ENCODE results near the gene RPS29.

The RPS29 gene

GRCh38 chr14:49551569-49551968 is 34.6 kb downstream of the RPS29 start:
- DNase-seq (ENCODE audit: low read depth in 2 of 2) = no peak

GRCh38 chr14:49550286-49551184 is 35.6 kb downstream of the RPS29 start:
- DNase-seq (ENCODE audit: low read depth in 2 of 2) = no peak

- no peak for DNase-seq (ENCODE audit: low read depth in 2 of 2)
Observed at GRCh38 chr14:49549881-49550280, 36.3 kb downstream of the RPS29 start.

GRCh38 chr14:49549446-49549845 is 36.7 kb downstream of the RPS29 start:
- no peak for DNase-seq (ENCODE audit: low read depth in 2 of 2)

DNA sequence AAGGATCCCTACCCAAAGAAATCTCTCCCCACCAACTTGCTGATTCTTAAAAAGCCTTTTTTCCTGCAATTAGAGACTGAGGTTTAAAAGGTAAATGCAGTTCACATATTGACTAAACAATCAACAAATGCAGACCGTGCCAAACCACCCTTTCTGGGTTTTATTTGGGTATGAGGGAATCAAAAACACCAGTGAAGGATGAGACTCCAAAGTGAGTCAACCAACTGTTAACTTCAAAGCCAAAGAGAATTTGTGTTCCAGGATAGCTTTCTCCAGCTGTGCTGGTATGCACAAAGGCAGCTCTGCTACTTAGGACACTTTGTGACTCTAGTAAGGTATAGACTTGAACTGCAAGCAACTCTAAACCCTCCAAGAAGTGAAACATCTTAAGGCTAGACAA is 39.4 kb downstream of the RPS29 start:
- DNase-seq (ENCODE audit: low read depth in 2 of 2) = no peak

GRCh38 chr14:49545716-49546115 is 40.5 kb downstream of the RPS29 start:
- DNase-seq (ENCODE audit: low read depth in 2 of 2) = no peak

DNA sequence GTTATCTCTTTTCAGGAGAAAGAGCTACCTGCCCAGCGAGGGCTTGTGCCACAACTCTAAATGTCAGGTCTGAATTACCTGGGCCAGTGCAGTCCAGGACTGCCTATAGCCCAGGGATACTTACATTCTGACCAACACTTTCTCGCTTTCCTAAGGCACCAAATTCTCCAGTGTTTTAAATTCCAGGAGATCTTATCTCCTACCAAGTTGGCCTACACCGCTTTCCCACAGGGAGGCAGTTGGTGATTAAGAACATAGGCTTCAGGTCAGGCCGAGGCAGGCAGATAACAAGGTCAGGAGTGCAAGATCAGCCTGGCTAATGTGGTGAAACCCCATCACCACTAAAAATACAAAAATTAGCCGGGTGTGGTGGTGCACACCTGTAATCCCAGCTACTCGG is 41.1 kb downstream of the RPS29 start:
- no peak for DNase-seq (ENCODE audit: low read depth in 2 of 2)

GRCh38 chr14:49541049-49541448 is 45.1 kb downstream of the RPS29 start:
- DNase-seq (ENCODE audit: low read depth in 2 of 2) = no peak

- DNase-seq (ENCODE audit: low read depth in 2 of 2) = no peak
Observed at GRCh38 chr14:49538852-49539251, 47.3 kb downstream of the RPS29 start.
